GM18517 (cell line): Measurements from ENCODE around the gene DCPS.
"Not testable (repeated sequence)": the region's sequence is repeated elsewhere in the genome, so short reads cannot be mapped to it uniquely, and the experiment has no call there.

Experiments used
- ATAC-seq: cut with Tn5 transposase; IDR thresholded peaks from one replicate; pipeline ENCODE4 v1.9.1; 2021; ENCODE audit warnings: mild to moderate bottlenecking, moderate library complexity; ENCODE audit not compliant: unreplicated experiment

Gene DCPS

DNA sequence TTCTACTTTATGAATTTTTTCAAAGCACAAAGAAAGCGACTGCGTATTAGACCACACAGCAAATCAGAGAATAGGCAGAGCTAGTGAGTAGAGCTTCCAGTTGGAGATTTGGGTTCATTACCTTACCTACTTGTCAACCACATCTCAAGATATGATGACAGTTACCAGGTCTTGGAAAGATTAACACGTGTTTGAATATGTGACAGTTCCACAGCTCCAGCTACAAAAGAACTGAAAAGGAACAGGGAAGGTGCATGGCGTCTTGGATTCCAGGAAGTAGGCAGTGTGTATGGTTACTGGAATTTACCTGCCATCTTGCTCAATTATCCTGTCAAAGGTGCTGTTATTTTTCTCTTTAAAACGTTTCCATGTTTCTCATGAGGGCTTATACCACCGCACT, 15.6 kb upstream of the DCPS start:
- no peak for ATAC-seq

DNA sequence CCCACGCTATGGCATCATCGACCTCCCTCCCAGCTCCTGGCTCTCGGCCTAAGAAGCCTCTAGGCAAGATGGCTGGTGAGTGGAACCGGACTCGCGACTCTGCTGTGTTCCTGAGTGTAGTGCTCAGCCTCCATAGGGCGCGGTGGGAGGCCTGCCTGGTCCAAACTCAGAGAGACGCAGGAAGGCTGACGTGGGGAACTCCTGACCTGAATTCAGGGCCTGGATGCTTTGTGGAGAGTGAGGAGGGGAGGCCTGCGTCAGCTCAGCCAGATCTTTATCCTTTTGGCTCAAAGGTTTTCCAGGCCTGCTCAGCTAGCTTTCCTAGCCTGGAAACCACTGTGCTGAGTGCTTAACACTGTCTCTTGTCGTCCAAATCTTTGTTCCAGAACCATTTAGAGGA, 13.0 kb upstream of the DCPS start:
- no peak for ATAC-seq

DNA sequence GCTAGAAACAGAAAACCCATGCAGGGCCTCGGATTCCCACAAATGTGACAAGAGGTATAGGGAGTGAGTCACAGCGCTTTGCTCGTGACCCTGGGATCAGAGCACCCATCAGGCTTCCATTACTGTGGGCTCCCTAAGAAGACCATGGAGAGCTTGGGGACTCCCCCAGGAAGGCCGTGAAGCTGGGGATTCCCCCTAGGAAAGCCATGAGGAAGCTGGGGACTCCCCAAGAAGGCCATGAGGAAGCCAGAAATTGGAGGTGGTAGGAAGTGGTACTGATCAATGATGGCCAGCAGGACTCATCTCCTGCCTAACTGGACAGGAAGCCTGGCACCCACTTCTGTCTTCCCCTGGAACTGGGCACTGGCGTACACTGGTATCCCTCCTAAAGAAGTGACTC, 10.1 kb upstream of the DCPS start:
- ATAC-seq, result no peak

DNA sequence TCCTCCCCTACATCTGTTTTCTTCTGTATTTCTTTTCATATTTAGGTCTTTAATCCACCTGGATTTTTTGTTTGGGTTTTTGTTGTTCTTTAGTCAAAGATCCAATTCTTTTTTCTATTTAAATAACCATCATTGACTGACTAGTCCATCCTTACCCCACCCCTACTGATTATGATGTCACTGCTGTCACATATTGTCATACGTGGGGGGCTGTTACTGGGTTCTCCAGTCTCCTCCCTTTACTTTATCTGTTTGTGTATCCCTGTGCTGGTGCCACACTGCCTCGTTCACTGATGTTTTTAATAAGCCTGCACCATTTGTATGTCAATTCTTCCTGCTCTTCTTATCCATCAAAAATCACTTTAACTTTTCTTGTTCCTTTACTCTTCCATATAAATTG, 6.9 kb upstream of the DCPS start:
- no peak for ATAC-seq

DNA sequence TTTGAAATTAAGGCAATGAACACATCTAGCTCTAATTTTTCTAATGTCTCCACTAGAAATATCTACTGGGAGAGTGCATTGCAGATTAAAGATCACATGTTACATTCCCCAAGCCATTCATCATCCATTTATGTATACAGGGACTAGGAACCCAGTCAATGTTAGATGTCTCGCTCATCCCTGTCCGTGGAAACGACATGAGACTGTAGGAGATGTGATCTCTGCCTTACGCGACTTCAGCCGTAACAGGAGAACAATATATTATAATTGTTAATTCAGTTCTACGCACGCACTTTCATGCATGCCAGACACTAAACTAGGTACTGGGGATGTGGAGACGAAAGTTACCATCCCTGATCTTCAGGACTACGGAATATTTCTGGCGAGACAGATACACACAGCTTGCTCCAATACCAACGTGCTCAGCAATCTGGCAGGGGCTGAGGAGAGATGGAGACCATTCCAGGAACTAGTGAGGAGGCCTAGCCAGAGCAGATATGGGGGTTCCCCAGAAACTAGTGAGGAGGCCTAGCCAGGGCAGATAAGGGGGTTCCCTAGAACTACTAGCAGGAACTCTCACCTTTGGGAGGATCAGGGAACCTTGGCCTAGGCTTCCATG, 706 bp downstream of the DCPS start:
- no peak for ATAC-seq

DNA sequence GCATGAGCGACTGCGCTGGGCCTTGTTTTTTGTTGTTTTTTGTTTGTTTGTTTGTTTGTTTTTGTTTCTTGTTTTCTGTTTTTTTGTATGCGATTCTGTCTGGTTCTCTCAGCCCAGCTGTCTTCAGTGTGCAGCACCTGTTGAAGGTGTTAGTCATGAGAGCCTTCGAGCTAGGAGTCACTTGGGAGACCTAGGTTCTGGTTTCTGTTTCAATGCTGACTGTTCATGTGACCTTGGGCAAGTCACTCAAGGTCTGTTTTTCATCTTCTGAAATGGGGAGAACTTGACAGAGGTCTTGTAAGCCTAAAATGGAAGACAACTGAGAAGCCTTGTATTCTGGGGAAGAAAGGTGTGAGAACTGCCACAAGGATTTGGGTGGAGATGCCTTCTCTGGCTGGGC, 1.8 kb downstream of the DCPS start:
- peak; percentile 70 for ATAC-seq

DNA sequence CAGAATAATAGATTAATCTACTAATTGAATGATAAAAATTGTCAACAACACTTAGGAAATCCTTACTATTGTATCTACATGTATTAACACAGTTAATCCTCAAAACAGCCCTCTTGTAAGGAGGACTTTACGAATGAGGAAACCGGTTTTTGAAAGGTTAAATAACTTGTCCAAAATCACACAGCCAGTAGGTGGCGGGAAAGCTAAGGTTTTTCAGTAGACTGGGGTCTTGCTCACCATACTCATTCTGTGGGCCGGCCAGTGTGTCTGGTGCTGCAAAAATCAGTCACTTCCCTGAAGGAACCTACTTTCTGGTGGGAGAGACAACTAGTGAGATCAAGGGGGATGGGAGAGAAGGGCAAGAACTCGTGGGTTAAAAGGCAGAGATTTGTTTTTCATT, 3.8 kb downstream of the DCPS start:
- no peak for ATAC-seq

DNA sequence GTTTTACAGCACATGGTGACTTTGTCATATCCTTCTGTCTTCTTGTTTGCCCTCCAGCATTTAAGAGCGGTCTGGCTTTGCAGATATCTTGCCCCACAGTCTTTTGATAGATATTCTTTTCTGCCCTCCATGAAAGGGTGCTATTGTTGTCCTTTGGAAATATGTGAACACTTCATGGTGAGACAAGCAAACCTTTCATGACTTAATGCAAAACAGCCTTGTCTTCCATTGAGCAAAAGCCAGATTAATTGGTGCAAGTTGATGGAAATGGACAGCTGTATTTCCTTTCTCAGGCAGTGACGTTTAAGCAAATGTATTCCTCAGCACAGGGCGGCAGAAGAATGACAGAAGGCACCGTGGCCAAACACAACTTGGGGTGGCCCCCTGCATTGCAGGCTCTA, 4.4 kb downstream of the DCPS start:
- ATAC-seq, result no peak

DNA sequence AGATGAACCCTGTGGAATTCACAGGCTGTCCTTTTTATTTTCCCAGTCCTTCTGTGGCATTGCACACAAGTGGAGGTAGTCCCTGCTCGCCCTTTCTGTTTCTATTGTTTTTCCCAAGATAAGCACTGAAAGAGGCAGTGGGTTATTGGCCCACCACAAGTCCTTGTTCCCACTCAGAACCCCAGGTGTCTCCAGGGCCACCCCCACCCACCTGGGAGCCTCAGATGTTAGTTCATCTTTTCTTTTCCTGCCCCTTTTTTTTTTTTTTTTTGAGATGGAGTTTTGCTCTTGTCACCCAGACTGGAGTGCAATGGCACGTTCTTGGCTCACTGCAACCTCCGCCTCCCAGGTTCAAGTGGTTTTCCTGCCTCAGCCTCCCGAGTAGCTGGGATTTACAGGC, 4.9 kb downstream of the DCPS start:
- ATAC-seq, result not testable (repeated sequence)

DNA sequence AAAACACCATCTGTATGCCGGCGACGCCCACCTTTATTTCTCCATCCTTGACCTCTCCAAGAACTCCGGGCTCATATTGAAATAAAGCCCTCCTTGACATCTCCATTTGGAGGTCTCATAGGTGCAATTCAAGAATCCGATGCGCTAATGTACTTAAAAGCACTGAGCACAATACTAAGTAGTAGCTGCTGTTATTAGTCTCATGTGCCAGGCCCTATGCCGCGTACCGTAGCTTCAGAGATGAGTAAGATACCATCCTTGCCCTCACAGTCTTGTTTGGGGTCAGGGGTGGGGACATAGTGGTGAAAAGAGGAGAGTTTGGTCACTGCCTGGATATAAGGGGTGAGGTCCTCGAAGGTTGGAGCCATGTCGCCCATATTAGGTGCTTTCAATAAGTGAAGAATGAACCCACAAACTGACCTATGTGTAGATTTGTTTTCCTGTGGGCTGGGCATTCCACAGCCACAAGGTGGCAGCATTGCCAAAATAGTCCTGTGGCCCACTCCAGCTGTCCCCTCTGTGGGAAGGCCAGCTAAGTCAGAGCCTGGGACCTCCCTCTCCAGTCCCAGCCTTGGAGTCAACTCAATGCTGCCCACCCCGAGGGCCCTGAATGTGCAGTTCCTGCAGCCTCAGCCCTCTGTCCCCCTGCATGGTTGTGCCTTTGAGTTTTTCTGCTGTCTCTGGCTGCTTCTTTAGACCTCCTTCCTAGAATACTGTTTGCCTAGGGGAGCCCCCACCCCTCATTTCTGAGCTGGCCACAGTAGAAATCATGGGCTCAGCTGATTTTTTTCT, 6.5 kb downstream of the DCPS start:
- peak; percentile 41 for ATAC-seq

DNA sequence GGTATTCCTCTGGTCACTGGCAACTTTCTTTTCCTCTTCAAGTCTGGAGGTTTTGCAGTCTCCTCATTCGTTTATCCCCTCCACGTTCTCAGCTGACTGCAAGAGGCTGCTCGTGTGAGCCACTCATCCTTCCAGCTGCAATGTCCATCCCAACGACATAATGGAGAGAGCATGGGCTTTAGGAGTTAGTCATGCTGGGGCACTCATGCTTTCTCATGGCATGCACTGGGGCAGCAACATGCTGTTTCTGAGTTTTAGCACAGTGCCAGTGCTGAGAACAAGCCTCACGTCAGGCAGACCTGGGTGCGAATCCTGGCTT, 7.1 kb downstream of the DCPS start:
- ATAC-seq, result no peak

DNA sequence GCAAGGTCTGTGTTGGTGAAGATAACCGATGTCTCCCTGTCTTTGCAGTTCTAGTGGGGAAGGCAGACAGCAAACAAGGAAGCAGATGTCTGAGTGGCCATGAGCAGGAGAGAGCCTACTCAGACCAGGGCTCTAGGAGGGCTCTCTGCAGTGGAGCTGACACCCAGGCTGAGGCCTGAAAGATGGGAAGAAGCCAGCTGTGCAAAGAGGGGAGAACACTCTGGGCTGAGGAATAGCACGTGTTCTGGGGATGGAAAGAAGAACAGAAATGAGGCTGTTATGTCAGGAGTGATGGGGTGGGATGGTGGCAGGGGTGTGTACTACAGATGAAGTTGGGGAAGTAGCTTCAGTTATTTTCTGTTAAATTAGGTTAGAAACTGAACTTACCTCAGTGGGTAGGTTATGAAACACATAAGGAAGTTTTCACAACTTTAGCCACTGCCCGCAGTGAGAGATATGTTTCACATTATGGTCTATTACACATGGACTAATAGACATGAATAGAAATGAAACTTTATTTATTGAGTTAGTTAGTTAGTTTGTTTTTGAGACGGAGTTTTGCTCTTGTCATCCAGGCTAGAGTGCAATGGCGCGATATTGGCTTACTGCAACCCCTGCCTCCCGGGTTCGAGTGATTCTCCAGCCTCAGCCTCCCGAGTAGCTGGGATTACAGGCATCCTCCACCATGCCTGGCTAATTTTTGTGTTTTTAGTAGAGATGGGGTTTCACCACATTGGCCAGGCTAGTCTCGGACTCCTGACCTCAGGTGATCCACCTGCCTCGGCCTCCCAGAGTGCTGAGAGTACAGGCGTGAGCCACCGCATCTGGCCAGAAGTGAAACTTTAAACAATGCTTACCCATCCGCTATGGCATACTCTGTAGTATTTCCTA, 7.8 kb downstream of the DCPS start:
- ATAC-seq, result peak; percentile 74

DNA sequence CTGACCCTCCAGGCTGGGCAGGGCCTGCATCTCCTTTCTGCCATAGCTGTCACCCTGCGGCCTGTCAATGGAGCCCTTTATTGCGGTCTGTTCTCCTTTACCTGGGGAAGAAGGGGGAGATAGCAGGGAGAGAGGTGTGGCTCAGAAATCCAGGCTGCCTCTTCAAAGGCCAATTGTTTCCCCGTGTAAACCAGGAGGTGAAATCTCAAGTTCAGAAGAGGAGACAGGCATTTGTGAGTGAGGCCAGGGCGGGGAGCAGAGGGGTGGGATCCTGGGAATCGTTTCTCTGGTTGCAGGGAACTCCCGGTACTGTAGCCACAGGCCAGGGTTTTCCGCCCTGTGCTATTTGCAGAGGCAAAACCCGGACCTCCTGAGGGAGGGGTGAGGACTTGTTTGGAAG, 9.1 kb downstream of the DCPS start:
- ATAC-seq, result no peak

DNA sequence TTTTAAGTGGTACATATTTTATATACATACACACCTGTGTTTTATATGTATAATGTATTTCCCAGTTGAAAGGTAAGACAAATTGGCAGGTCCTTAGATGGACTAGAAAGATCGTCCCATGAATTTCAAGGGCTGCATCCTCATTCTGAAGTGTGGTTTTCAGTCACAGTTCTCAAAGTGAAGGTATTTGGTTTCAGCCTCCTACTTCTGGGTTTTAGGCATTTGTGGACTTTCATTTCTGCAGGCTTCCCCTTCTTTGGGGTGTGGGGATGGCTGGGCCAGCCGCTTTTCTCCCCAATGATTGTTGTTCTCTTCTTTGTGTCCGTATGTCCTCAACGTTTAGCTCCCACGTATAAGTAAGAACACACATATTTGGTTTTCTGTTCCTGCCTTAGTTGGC, 10.0 kb downstream of the DCPS start:
- ATAC-seq, result no peak

DNA sequence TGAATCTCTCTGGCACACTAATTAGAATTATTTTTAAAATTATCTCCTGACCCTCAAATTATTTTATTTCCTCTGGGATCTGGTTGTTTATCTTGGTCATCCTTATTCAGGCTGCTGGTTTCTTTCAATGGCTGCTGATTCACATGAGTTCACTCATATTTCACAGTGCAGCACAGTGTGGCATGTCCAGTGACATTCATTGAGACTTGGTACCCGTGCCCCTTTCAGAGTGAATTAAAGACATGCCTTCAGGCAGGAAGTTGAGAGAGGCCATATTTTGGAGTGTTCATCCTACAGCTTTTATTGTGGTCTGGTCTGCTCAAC, 13.5 kb downstream of the DCPS start:
- no peak for ATAC-seq

DNA sequence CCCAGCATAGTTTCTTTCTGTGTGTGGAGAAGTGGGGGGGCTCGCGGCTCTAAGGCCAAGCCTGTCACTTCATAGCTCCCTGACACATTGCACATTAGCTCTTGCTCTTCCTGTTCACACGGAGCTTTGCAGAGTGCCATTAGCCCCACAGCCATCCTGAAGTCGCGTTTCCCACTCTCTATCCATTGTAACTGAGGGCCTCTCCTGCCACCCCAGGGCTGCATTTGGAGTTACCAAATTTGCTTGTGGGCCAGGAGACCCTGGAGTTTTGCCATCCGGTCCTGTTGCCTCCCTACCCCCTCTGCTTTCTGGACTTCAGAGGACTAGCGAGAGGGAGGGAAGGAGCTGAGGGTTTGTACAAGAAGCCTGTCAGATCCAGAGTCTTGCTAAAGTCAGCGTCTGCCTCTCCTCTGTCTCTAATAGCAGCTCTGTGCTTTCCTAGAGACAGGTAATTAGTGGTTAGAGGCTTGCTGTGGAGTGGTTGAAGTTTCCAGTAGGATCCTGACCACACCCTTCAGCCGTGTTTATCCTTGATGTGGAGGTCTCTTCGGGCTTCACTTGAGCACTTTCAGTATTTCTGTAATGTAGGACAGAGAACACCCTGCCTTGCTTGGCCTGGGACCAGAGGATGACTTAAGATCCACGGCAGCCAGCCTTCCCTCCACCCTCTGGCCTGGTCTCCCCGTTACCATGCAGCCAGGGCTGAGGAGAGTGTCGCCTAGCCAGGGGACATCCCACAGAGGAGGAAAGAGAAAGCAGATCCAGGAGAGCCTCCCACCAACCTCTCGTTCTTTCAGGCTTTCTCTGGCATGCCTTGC, 14.1 kb downstream of the DCPS start:
- no peak for ATAC-seq

DNA sequence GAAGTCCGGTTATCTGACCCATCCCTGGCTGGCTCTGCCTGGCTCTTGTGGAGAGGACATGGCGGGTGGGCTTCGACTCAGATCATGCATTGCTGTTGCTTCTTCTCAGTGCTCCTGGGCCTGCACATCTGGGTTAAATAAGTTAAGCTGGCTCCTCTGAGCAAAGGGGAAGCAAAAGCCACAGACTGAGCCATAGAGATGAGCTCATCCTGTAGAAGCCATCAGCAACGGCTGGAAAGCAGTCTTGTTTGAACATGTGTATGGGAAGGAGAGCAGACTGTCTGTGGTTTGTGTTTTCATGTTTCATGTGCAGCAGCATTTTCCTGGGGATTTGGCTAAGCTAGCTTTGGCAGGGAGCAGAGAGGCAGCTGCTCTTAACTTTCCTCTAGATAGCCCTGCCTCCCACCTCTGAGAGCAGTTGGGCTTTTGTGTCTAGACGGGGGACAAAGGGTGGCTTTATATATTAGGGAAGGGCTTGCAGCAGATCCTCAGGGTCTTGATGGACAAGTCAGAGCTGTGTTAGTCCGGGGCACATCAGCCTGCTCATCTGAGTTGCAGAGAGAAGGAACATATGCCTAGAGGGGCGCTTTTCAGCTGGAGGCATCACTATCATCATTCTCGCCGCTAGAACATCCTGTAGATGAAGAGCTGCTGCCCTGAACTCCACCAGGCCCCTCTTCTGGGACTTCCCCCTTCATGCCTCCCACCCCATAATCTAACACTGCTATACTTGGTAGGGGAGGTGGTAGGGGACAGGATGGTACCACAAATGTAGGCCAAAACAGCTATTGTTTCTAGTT, 14.9 kb downstream of the DCPS start:
- peak; percentile 87 for ATAC-seq

DNA sequence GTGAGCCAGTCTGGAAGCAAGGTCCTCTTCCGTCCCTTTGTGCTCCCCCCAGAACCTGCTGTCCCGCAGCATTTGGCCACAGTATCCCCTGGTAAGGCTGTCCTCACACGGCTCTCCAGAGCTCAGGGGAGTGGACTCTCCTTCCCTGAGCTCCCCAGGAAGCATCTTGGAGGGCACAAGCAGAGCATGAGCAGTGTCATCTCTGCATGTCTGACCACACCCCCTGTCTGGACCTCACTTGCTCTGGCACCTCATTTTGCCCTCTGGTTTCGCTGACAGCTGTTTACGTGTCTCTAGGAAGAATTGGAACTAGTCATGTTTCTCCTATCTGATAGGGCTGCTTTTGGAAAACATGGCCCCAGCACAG, 15.5 kb downstream of the DCPS start:
- no peak for ATAC-seq

DNA sequence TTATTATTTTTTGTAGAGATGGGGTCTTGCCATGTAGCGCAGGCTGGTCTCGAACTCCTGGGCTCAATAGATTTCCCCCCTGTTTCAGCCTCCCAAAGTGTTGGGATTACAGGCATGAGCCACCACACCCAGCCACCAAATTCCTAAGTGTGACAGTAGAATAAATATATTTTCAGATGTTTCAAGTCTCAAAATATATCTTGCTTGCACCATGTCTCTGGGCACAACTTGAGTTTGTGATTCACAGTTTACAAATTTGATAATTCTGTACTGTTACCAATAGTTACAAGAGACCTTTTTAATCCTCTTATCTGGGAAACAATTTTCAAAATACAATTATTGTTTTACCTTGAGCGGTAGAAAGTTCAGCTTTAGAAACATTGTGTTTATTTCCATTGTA, 19.1 kb downstream of the DCPS start:
- no peak for ATAC-seq

DNA sequence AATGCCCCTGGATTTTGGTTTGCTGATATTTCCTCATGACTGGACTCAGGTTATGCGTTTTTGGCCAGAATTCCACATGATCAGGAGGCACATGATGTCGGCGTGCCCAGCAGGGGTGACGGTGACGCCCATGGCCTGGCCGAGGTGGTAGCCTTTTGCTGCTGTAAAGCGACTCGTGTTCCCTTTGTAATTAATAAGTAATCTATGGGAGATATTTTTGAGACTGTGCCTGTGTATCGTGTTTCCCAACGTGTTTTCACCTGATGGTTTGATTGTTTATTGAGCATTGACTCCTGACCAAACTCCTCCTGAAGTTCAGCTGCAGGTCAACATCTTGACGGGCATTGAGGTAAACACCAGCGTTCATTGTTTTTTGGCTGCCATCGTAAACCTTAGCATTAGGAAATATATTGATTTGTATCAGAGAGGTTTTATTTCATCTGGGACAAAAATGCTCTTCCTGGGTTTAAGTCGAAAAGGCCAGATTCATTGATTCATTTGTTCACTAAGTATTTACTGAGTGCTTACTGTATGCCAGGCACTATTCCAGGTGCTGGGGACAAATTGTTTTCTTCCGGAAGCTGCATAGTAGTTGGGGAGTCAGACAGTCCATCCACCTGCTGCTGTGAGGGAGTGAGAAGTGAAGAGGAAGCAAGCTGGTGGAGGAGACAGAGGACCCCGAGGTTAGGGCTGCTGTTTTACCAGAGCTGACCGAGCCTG, 23.6 kb downstream of the DCPS start:
- ATAC-seq, result no peak
